Testis (tissue), 3 donors: ENCODE data around the gene ERF. TPM values are rescaled to one million over a fixed set of nuclear protein-coding genes. Genes with fewer than 3 reads are reported as not detected.

Experiments
- DNase-seq: peaks from one replicate; pipeline ENCODE4 v3.0.0-alpha.2; 2019
- H3K27ac ChIP-seq, 2 donors: fragments of 200-600 bp; sonication (generic); one replicate each; pipeline ENCODE4 v1.5.1; 2019
- H3K27me3 ChIP-seq: fragments of 200-600 bp; sonication (generic); one replicate; pipeline ENCODE4 v1.5.1; 2019
- H3K36me3 ChIP-seq: fragments of 200-600 bp; sonication (generic); one replicate; pipeline ENCODE4 v1.5.1; 2017; ENCODE audit warnings: low read depth; ENCODE audit errors: missing control alignments
- H3K4me1 ChIP-seq: fragments of 200-600 bp; sonication (generic); one replicate; pipeline ENCODE4 v1.5.1; 2019
- H3K4me3 ChIP-seq, 2 donors: fragments of 200-600 bp; sonication (generic); one replicate each; pipeline ENCODE4 v1.5.1; 2017 to 2019
- H3K9me3 ChIP-seq: fragments of 200-600 bp; sonication (generic); one replicate; pipeline ENCODE4 v1.5.1; 2017
- POLR2A ChIP-seq: fragments of 450-650 bp; IDR thresholded peaks from one replicate; pipeline ENCODE4 v1.6.1; 2017; ENCODE audit warnings: antibody characterized with exemption, mild to moderate bottlenecking, moderate library complexity
- WGBS, 2 donors: methylation state at CpG; one replicate each; pipeline ENCODE4 v1.1.5; 2018; 5-methylcytosine and 5-hydroxymethylcytosine counted together
- intact Hi-C: fragments of 100-400 bp; cut with DNase I; formaldehyde crosslinking; loops from one replicate; pipeline ENCODE4 v1.15.1; 2023; ENCODE audit warnings: low total_unique reads
- polyA plus RNA-seq: library from polyadenylated mRNA; stranded (reverse); fragments of 350-450 nt; fragmentation: Illumina TruSeq; extraction: RNeasy Lipid Tissue Mini Kit (QIAGEN cat#74804); gene quantifications from one replicate; pipeline ENCODE4 v1.2.3, GENCODE V29; 2014; ENCODE audit warnings: low read depth, low replicate concordance; ENCODE audit not compliant: insufficient read depth
- total RNA-seq, 2 donors: library from RNA; depleted of rRNA; stranded (reverse); fragments of >200 nt; gene quantifications; one replicate each; pipeline ENCODE4 v1.2.3, GENCODE V29; 2016
- TF ChIP-seq, protein P1 (sequence below), 3 experiments: fragments of 450-650 bp in 2 of 3; fragments of 200-600 bp in 1 of 3; sonication (generic) in 1 of 3; IDR thresholded peaks; one replicate each; pipeline ENCODE4 v1.5.1; 2016 to 2019; ENCODE audit warnings: antibody characterized with exemption in 3 of 3, mild to moderate bottlenecking in 2 of 3, moderate library complexity in 1 of 3

ERF gene
- total and polyA plus RNA-seq, 3 donors from 2014 or later = 59.6 to 120 (median 85.4) TPM

DNA sequence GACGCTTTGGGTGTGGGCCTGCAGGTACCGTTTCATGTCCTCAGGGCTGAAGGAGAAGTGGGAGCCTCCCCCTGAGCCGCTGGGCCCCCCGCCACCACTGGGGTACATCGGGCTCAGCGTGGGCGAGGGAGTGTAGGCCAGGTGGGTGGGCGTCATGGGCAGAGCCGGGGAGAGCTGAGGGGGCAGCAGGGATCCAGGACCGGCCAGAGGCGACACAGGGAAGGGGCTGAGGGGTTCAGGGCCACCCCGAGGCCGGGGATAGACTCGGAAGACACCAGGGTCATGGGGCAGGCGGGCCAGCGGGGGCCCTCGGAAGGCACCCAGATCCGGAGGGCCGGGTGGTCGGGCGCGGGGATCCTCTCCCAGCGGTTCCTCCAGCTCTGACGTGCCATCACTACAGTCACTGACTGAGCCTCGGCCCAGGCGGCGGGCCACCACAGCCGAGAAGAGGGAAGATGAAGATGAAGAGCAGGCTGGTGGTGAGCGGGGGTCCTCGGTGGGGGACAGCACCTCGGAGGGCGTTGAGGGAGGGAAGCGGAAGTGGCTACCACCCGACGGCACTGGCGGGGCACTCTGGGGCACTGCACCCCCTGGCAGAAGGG lies 5.7 kb downstream of the ERF start:
- Histone ChIP-seq H3K4me3 (no peak overlapping the region), H3K27me3 (no peaks in the 10 kb centered on the region), H3K27ac (peak overlapping the region; percentile 75 to 98), H3K36me3 (no peaks in the 10 kb centered on the region), H3K9me3 (no peaks in the 10 kb centered on the region), H3K4me1 (peaks cover 68% of the 10 kb centered on the region)
- WGBS, 2 donors = 73 to 79% methylated on average over 10 to 36 of the region's 36 CpGs
- DNase-seq = no peak
- intact Hi-C loops = loop anchor here (5.0 kb wide), 1 partner anchor 43 kb away; no protein-coding TSS in a partner anchor
- TF ChIP-seq, protein P1, sequence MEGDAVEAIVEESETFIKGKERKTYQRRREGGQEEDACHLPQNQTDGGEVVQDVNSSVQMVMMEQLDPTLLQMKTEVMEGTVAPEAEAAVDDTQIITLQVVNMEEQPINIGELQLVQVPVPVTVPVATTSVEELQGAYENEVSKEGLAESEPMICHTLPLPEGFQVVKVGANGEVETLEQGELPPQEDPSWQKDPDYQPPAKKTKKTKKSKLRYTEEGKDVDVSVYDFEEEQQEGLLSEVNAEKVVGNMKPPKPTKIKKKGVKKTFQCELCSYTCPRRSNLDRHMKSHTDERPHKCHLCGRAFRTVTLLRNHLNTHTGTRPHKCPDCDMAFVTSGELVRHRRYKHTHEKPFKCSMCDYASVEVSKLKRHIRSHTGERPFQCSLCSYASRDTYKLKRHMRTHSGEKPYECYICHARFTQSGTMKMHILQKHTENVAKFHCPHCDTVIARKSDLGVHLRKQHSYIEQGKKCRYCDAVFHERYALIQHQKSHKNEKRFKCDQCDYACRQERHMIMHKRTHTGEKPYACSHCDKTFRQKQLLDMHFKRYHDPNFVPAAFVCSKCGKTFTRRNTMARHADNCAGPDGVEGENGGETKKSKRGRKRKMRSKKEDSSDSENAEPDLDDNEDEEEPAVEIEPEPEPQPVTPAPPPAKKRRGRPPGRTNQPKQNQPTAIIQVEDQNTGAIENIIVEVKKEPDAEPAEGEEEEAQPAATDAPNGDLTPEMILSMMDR (IDR thresholded peaks at IDR 0.05) = no peak
- no peak for TF ChIP-seq POLR2A

DNA sequence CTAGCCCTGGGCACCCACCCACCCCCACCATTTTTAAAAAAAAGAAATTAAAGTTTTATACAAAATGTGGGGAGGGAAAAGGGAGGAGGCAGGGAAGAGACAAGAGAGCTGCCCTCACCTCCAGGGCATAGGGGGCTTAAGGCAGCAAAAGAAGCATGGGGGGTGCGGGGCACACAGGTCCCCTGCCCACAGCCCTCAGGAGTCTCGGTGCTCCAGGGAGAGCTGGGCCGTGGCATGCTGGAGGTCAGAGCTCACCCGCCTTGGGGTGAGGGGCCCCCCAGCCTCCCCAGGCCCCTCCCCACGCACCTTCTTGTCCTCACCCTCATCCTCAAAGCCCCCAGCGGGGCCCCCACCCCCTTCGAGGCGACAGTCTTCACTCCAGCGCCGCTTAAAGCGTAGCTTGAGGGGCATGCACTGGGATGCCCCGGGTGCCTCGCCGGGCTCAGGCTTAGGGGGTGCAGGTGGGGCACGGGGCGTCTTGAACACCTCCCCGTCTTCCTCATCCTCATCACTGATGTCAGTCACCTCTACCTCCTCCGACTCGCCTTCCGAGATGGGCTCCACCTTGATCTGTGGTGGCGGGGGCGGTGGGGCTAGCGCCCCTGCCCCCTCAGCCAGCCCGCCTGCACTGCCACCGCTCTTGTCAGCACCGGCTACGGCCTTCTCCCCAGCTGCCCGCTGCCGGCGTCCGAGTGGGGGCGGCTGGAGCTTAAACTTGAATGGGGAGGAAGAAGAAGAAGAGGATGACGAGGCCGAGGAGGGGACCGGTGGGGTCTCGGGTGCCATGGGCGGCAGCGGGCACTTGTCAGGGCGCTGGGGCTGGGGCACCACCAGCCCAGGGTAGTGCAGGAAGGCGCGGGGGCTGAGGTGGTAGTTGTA lies 6.4 kb downstream of the ERF start:
- Histone ChIP-seq H3K27me3 (no peaks in the 10 kb centered on the region), H3K27ac (peak overlapping the region; percentile 52 to 75), H3K4me1 (peaks cover 73% of the 10 kb centered on the region), H3K4me3 (no peak overlapping the region), H3K36me3 (no peaks in the 10 kb centered on the region), H3K9me3 (no peaks in the 10 kb centered on the region)
- DNase-seq = no peak
- TF ChIP-seq, protein P1 (IDR thresholded peaks at IDR 0.05) = no peak
- TF ChIP-seq POLR2A = no peak
- intact Hi-C loops = loop anchor here (5.0 kb wide), 1 partner anchor 44 kb away; no protein-coding TSS in a partner anchor
- WGBS, 2 donors = 80 to 87% methylated on average over 41 of the region's 41 CpGs

DNA sequence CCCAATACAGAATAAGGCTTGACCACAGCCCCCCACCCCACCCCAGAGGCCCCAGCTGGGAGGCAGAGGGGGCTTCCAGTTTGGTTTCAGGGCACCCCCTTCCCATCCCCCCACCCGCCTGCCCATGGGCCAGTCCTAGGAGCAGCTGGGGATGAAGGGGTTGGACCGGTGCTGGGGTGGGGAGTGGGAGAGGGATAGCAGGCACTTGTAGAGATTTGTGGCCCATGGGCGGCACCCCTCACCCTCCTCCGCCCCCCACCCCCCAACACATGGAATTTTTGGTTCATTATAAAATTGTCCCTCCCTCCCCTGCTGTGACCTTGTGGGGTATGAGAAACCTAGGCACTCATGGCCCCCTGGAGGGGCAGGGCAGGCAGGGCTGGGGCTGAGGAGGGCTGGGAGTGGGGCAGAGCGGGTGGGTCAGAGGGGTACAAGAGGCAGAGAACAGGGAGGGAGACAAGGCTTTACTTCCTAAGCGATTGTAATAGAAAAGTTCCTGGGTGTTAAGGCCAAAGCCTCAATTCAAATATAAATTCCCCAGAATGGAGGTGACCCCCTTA lies 7.2 kb downstream of the ERF start:
- Histone ChIP-seq H3K27ac (peak overlapping the region; percentile 52 to 75), H3K36me3 (no peaks in the 10 kb centered on the region), H3K4me3 (no peak overlapping the region), H3K27me3 (no peaks in the 10 kb centered on the region), H3K9me3 (no peaks in the 10 kb centered on the region), H3K4me1 (peaks cover 73% of the 10 kb centered on the region)
- 73 to 74% methylated on average over 2 to 6 of the region's 6 CpGs for WGBS, 2 donors
- intact Hi-C loops = loop anchor here (5.0 kb wide), 1 partner anchor 45 kb away; no protein-coding TSS in a partner anchor
- TF ChIP-seq, protein P1 (IDR thresholded peaks at IDR 0.05) = no peak
- TF ChIP-seq POLR2A = no peak
- DNase-seq = no peak

DNA sequence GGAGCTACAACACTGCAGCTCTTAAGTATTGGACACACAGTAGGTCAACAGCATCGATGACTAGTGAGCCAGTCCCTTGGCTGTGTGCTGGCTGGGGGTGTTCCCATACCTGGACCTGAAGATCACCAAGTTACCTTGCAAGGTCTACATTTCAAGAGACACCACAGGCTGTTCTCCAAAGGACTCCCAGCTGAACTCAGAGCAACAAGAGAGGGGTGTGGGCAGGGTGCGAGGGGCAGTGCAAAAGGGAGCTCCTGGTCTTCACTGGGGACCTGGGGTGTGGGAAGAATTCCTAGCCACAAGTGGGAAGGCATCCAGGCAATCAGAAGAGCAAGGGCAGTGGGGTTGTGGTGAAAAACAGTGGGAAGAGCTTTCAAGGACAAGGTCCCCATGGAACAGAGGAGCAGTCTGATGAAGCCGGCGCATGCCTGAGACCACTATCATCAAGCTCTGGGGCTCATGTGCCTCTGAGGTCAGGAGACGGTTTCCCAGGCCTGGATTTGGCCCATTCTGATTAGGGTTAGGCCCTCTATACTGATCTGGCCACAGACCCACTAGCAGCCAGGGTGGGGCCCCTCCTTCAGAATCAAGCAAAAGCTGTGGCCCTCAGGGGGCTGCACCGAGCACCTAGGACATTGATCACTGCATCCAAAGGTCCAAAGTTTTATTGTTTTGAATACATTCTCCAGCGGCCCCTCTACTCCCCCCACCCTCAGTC lies 7.8 kb downstream of the ERF start:
- Histone ChIP-seq H3K36me3 (no peaks in the 10 kb centered on the region), H3K27ac (peak overlapping the region; percentile 52 to 75), H3K4me1 (peaks cover 70% of the 10 kb centered on the region), H3K27me3 (no peaks in the 10 kb centered on the region), H3K9me3 (no peaks in the 10 kb centered on the region), H3K4me3 (no peak overlapping the region)
- DNase-seq = peak; percentile 78
- 51 to 53% methylated on average over 6 to 7 of the region's 7 CpGs for WGBS, 2 donors
- intact Hi-C loops = loop anchor here (5.0 kb wide), 1 partner anchor 45 kb away; no protein-coding TSS in a partner anchor
- TF ChIP-seq POLR2A = no peak
- TF ChIP-seq, protein P1 (IDR thresholded peaks at IDR 0.05) = no peak
